ENCODE data around the gene TM2D1. TPM values are rescaled to one million over a fixed set of nuclear protein-coding genes. Genes with fewer than 3 reads are reported as not detected.
"Not testable (repeated sequence)": the region's sequence is repeated elsewhere in the genome, so short reads cannot be mapped to it uniquely, and the experiment has no call there.

The TM2D1 gene
- total RNA-seq, 1 donor from 2014 or later: 71.4 TPM

GRCh38 chr1:61682891-61683290 is 42.0 kb downstream of the TM2D1 start:
- no peaks in the 10 kb centered on the region for H3K9me3 ChIP-seq (ENCODE audit: low read depth)
- H3K27me3 ChIP-seq: no peaks in the 10 kb centered on the region
- Mint-ChIP-seq H3K4me3 (no peak overlapping the region), H3K27ac (no peak overlapping the region), H3K4me1 (no peaks in the 10 kb centered on the region), H3K27me3 (ENCODE audit: insufficient read depth, low read depth) (no peaks in the 10 kb centered on the region), H3K36me3 (peaks cover 7% of the 10 kb centered on the region), H3K9me3 (no peaks in the 10 kb centered on the region)
- H3K27ac ChIP-seq: no peak overlapping the region
- no peaks in the 10 kb centered on the region for H4K20me1 ChIP-seq (ENCODE audit: low read depth)
- H3K4me1 ChIP-seq: no peaks in the 10 kb centered on the region
- H3F3A ChIP-seq (ENCODE audit: low read depth): no peaks in the 10 kb centered on the region
- H3K9ac ChIP-seq: no peak overlapping the region
- DNase-seq (ENCODE audit: low spot score): no peak
- no peak overlapping the region for H3K4me2 ChIP-seq
- no peaks in the 10 kb centered on the region for H3K36me3 ChIP-seq
- TF ChIP-seq EZH2phosphoT487 (IDR thresholded peaks at IDR 0.05) (no peak), EZH2 (IDR thresholded peaks at IDR 0.05) (no peak)
- TF ChIP-seq, protein P1, sequence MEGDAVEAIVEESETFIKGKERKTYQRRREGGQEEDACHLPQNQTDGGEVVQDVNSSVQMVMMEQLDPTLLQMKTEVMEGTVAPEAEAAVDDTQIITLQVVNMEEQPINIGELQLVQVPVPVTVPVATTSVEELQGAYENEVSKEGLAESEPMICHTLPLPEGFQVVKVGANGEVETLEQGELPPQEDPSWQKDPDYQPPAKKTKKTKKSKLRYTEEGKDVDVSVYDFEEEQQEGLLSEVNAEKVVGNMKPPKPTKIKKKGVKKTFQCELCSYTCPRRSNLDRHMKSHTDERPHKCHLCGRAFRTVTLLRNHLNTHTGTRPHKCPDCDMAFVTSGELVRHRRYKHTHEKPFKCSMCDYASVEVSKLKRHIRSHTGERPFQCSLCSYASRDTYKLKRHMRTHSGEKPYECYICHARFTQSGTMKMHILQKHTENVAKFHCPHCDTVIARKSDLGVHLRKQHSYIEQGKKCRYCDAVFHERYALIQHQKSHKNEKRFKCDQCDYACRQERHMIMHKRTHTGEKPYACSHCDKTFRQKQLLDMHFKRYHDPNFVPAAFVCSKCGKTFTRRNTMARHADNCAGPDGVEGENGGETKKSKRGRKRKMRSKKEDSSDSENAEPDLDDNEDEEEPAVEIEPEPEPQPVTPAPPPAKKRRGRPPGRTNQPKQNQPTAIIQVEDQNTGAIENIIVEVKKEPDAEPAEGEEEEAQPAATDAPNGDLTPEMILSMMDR (IDR thresholded peaks at IDR 0.05): no peak
- no peaks in the 10 kb centered on the region for H3K79me2 ChIP-seq (ENCODE audit: low read depth)
- no peak overlapping the region for H3K4me3 ChIP-seq
- H2AFZ ChIP-seq (replicated peaks): no peak overlapping the region

DNA sequence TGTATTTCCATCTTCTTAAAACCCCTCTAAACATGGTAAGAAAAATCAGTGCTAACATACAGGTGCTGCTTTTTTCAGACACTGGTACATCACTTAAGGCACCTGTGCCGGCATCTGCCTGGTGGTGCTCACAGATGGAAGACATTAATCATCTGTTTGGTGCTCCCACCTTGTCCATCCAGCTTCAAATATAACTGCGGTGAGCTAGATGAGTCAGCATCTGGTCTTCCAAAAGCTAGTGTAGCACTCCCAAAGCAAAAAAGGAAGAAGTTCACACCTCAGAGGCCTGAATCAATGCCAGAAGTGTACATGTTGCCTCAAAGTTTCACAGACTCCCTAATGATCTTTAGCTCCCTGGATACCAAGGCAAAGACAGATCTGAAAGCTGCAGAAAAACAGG is 44.4 kb downstream of the TM2D1 start:
- no peak overlapping the region for H3K4me3 Mint-ChIP-seq
- no peak overlapping the region for H3K27ac Mint-ChIP-seq
- TF ChIP-seq, protein P1 (IDR thresholded peaks at IDR 0.05): no peak
- TF ChIP-seq EZH2phosphoT487 (IDR thresholded peaks at IDR 0.05): no peak
- no peak for TF ChIP-seq EZH2 (IDR thresholded peaks at IDR 0.05)

GRCh38 chr1:61676881-61677280 is 48.1 kb downstream of the TM2D1 start:
- H3K36me3 ChIP-seq; H3K79me2 ChIP-seq (ENCODE audit: low read depth); H3K27me3 Mint-ChIP-seq (ENCODE audit: insufficient read depth, low read depth); H3K36me3 Mint-ChIP-seq; H2AFZ ChIP-seq (replicated peaks); H3F3A ChIP-seq (ENCODE audit: low read depth); H4K20me1 ChIP-seq (ENCODE audit: low read depth); H3K4me3 Mint-ChIP-seq; H3K27ac Mint-ChIP-seq; H3K4me3 ChIP-seq; H3K4me2 ChIP-seq; H3K27me3 ChIP-seq; H3K9me3 ChIP-seq (ENCODE audit: low read depth); H3K9ac ChIP-seq; H3K9me3 Mint-ChIP-seq; DNase-seq (ENCODE audit: low spot score); H3K27ac ChIP-seq; H3K4me1 ChIP-seq; H3K4me1 Mint-ChIP-seq: not testable (repeated sequence)

More for the DNA sequence above, 44.4 kb downstream of the TM2D1 start:
- H3F3A ChIP-seq (ENCODE audit: low read depth): no peaks in the 10 kb centered on the region
- no peaks in the 10 kb centered on the region for H3K79me2 ChIP-seq (ENCODE audit: low read depth)
- H3K27me3 ChIP-seq: no peaks in the 10 kb centered on the region
- no peak overlapping the region for H3K9ac ChIP-seq
- no peak overlapping the region for H3K27ac ChIP-seq
- H3K4me3 ChIP-seq: no peak overlapping the region
- no peaks in the 10 kb centered on the region for H3K9me3 Mint-ChIP-seq
- H3K4me1 Mint-ChIP-seq: no peaks in the 10 kb centered on the region
- no peak overlapping the region for H3K4me2 ChIP-seq
- H4K20me1 ChIP-seq (ENCODE audit: low read depth): no peaks in the 10 kb centered on the region
- no peaks in the 10 kb centered on the region for H3K27me3 Mint-ChIP-seq (ENCODE audit: insufficient read depth, low read depth)
- no peaks in the 10 kb centered on the region for H3K9me3 ChIP-seq (ENCODE audit: low read depth)
- H2AFZ ChIP-seq (replicated peaks): no peak overlapping the region
- no peaks in the 10 kb centered on the region for H3K4me1 ChIP-seq
- H3K36me3 ChIP-seq: no peaks in the 10 kb centered on the region
- H3K36me3 Mint-ChIP-seq: peaks cover 5% of the 10 kb centered on the region
- DNase-seq (ENCODE audit: low spot score): no peak

- no peaks in the 10 kb centered on the region for H3K27me3 ChIP-seq
- no peak overlapping the region for H3K4me3 ChIP-seq
- no peak overlapping the region for H3K4me3 Mint-ChIP-seq
- no peak overlapping the region for H3K27ac ChIP-seq
- TF ChIP-seq EZH2phosphoT487 (IDR thresholded peaks at IDR 0.05) (no peak), EZH2 (IDR thresholded peaks at IDR 0.05) (no peak)
- TF ChIP-seq, protein P1 (IDR thresholded peaks at IDR 0.05): no peak
- H3K9me3 ChIP-seq (ENCODE audit: low read depth): no peaks in the 10 kb centered on the region
- H3K27me3 Mint-ChIP-seq (ENCODE audit: insufficient read depth, low read depth): no peaks in the 10 kb centered on the region
- no peaks in the 10 kb centered on the region for H3K36me3 ChIP-seq
- H3K4me1 Mint-ChIP-seq: no peaks in the 10 kb centered on the region
- no peak overlapping the region for H2AFZ ChIP-seq (replicated peaks)
- H3K9me3 Mint-ChIP-seq: no peaks in the 10 kb centered on the region
- no peaks in the 10 kb centered on the region for H4K20me1 ChIP-seq (ENCODE audit: low read depth)
- no peaks in the 10 kb centered on the region for H3F3A ChIP-seq (ENCODE audit: low read depth)
- H3K9ac ChIP-seq: no peak overlapping the region
- H3K27ac Mint-ChIP-seq: no peak overlapping the region
- H3K4me1 ChIP-seq: no peaks in the 10 kb centered on the region
- H3K4me2 ChIP-seq: no peak overlapping the region
- DNase-seq (ENCODE audit: low spot score): no peak
- peaks cover 3% of the 10 kb centered on the region for H3K36me3 Mint-ChIP-seq
- no peaks in the 10 kb centered on the region for H3K79me2 ChIP-seq (ENCODE audit: low read depth)
Measured at GRCh38 chr1:61674221-61674620, 50.7 kb downstream of the TM2D1 start.

All from neural progenitor cell (in vitro differentiated cells).